HepG2 (cell line): ENCODE data around the gene TEX9. TPM values are rescaled to one million over a fixed set of nuclear protein-coding genes. Genes with fewer than 3 reads are reported as not detected.
"Not testable (repeated sequence)": the region's sequence is repeated elsewhere in the genome, so short reads cannot be mapped to it uniquely, and the experiment has no call there.

ENCODE experiments used
- ATAC-seq: fragments of 200-7000 bp; cut with Tn5 transposase; 3 replicates; pipeline ENCODE4 v1.9.1; 2020; ENCODE audit warnings: mild to moderate bottlenecking, moderate library complexity
- BruUV-seq: library from RNA; stranded (reverse); fragments of 400-500 nt; replicated peaks from 2 replicates; lab custom pipeline; 2021; lab: Mats Ljungman, UMichigan
- CTCF ChIA-PET: fragments of 300-600 bp; formaldehyde crosslinking; extraction: SDS; loops from one replicate; lab custom pipeline; 2021; ENCODE audit warnings: low total read pairs, inconsistent platforms, low intra/inter-chr PET ratio; lab: Yijun Ruan, JAX
- POLR2A ChIA-PET: fragments of 350-600 bp; sonication (Branson Sonifier 250); formaldehyde crosslinking; loops from one replicate; lab custom pipeline; 2020; ENCODE audit warnings: antibody characterized with exemption, inconsistent platforms; lab: Yijun Ruan, JAX
- DNase-seq: peaks from one replicate; pipeline ENCODE4 v3.0.0-alpha.2; 2015; ENCODE audit warnings: low spot score
- FAIRE-seq: peaks from 3 replicates; lab custom pipeline; 2011; peaks lifted over from hg19 to GRCh38; lab: Jason Lieb, UNC
- H2AFZ ChIP-seq: one replicate; pipeline ENCODE4 v1.6.1; 2011; ENCODE audit warnings: low read length, inconsistent platforms
- H3K27ac ChIP-seq: fragments of 300-600 bp; 3 replicates; pipeline ENCODE4 v1.8.0; 2011; ENCODE audit warnings: mixed run types, mild to moderate bottlenecking, mixed read lengths, low read length, inconsistent platforms; ENCODE audit not compliant: insufficient read depth; ENCODE audit errors: extremely low read length
- H3K27me3 ChIP-seq, 2 experiments: fragments of 200-600 bp in 1 of 2; 2 replicates in 1 of 2; 3 replicates in 1 of 2; pipeline versions ENCODE4 v1.6.0 to v1.8.0; 2011; ENCODE audit warnings: low read length in 2 of 2, mild to moderate bottlenecking in 2 of 2, moderate library complexity in 2 of 2, inconsistent platforms in 1 of 2; ENCODE audit not compliant: insufficient read depth in 2 of 2, control insufficient read depth in 1 of 2
- H3K36me3 ChIP-seq, 2 experiments: fragments of 200-600 bp in 1 of 2; replicated peaks in 1 of 2; 2 replicates in 1 of 2; 3 replicates in 1 of 2; pipeline versions ENCODE4 v1.5.1 to v1.8.0; 2011; ENCODE audit warnings: low read length in 2 of 2, inconsistent platforms in 1 of 2; ENCODE audit not compliant: insufficient read depth in 2 of 2, control insufficient read depth in 1 of 2
- H3K4me1 ChIP-seq: 2 replicates; pipeline ENCODE4 v1.5.1; 2012; ENCODE audit warnings: low read length, inconsistent platforms; ENCODE audit not compliant: insufficient read depth
- H3K4me2 ChIP-seq: 2 replicates; pipeline ENCODE4 v1.6.0; 2011; ENCODE audit warnings: low read depth, low read length, inconsistent platforms
- H3K4me3 ChIP-seq, 3 experiments: fragments of 200-600 bp in 1 of 3; sonication (generic), shearing (Covaris generic) in 1 of 3; replicated peaks in 1 of 3; 2 replicates each; pipeline ENCODE4 v1.5.1; 2011 to 2016; ENCODE audit warnings: low read length in 3 of 3, inconsistent platforms in 2 of 3, low read depth in 2 of 3, mild to moderate bottlenecking in 2 of 3, control low read depth in 1 of 3, mixed read lengths in 1 of 3; ENCODE audit not compliant: insufficient read depth in 1 of 3
- H3K79me2 ChIP-seq: one replicate; pipeline ENCODE4 v1.6.1; 2011; ENCODE audit warnings: low read length, inconsistent platforms; ENCODE audit not compliant: insufficient read depth
- H3K9ac ChIP-seq: 2 replicates; pipeline ENCODE4 v1.6.0; 2011; ENCODE audit warnings: mild to moderate bottlenecking, low read depth, low read length, inconsistent platforms; ENCODE audit not compliant: insufficient read depth
- H3K9me3 ChIP-seq: 2 replicates; pipeline ENCODE4 v1.5.1; 2012; ENCODE audit warnings: mild to moderate bottlenecking, low read length
- H4K20me1 ChIP-seq: 2 replicates; pipeline ENCODE4 v1.6.0; 2011; ENCODE audit warnings: inconsistent platforms, mild to moderate bottlenecking, low read length, moderate library complexity; ENCODE audit not compliant: insufficient read depth
- RARG ChIP-seq: sonication (generic); formaldehyde crosslinking; IDR thresholded peaks from 2 replicates; pipeline ENCODE4 v1.4.0; 2020; ENCODE audit warnings: low read depth, mild to moderate bottlenecking, missing genetic modification reagents
- RBM39 ChIP-seq: fragments of 200-400 bp; formaldehyde crosslinking; IDR thresholded peaks from one replicate; pipeline ENCODE4 v1.6.1; 2018; ENCODE audit warnings: antibody characterized with exemption, mild to moderate bottlenecking, low read depth, low read length; ENCODE audit not compliant: poor library complexity, severe bottlenecking
- ZNF557 ChIP-seq: sonication (generic); formaldehyde crosslinking; IDR thresholded peaks from 2 replicates; pipeline ENCODE4 v1.4.0; 2020; ENCODE audit warnings: missing genetic modification reagents
- WGBS: methylation state at CpG from one replicate; pipeline ENCODE4 v1.1.6; 2017; ENCODE audit warnings: low lambda C conversion rate; 5-methylcytosine and 5-hydroxymethylcytosine counted together
- in situ Hi-C: cut with HindIII; loops from 2 replicates; pipeline ENCODE4 v1.10.0; 2017; ENCODE audit warnings: low pct_unique_long_range_greater_than_20kb; ENCODE audit not compliant: extremely low pct_ligation_motif_present
- intact Hi-C: fragments of 100-400 bp; cut with micrococcal nuclease; formaldehyde crosslinking; loops from one replicate; pipeline ENCODE4 v1.10.0; 2022; ENCODE audit not compliant: unreplicated experiment
- polyA plus RNA-seq, 8 experiments: library from polyadenylated mRNA; depleted of rRNA in 3 of 8; stranded (reverse) in 7 of 8; unstranded in 1 of 8; fragments of >200 nt; fragmentation: Illumina TruSeq in 4 of 8; extraction: Trizol in 4 of 8; gene quantifications; 2 replicates each; pipeline versions ENCODE4 v1.2.1 to v1.2.3, GENCODE V29; 2011 to 2016; ENCODE audit warnings: low read depth in 4 of 8, missing spikeins in 1 of 8, mixed read lengths in 1 of 8; ENCODE audit not compliant: insufficient read depth in 1 of 8
- total RNA-seq, 5 experiments: library from RNA; depleted of rRNA; stranded (reverse); fragments of >200 nt; fragmentation: Illumina TruSeq; extraction: Trizol; gene quantifications; 2 replicates each; pipeline ENCODE4 v1.2.3, GENCODE V29; 2016; ENCODE audit warnings: low read depth in 1 of 5
- TF ChIP-seq, protein P1 (sequence below): sonication (generic); formaldehyde crosslinking; IDR thresholded peaks from 2 replicates; pipeline ENCODE4 v1.8.0; 2022; ENCODE audit warnings: mild to moderate bottlenecking, missing genetic modification reagents
- TF ChIP-seq, protein P2 (sequence below): IDR thresholded peaks from 2 replicates; pipeline ENCODE4 v1.6.1; 2016; ENCODE audit warnings: control low read depth

The TEX9 gene
- total and polyA plus RNA-seq, 2 of the 13 experiments (the other 11 are each of a cell fraction or from before 2014, with no cell fraction given) = 0.82 to 6.9 TPM

DNA sequence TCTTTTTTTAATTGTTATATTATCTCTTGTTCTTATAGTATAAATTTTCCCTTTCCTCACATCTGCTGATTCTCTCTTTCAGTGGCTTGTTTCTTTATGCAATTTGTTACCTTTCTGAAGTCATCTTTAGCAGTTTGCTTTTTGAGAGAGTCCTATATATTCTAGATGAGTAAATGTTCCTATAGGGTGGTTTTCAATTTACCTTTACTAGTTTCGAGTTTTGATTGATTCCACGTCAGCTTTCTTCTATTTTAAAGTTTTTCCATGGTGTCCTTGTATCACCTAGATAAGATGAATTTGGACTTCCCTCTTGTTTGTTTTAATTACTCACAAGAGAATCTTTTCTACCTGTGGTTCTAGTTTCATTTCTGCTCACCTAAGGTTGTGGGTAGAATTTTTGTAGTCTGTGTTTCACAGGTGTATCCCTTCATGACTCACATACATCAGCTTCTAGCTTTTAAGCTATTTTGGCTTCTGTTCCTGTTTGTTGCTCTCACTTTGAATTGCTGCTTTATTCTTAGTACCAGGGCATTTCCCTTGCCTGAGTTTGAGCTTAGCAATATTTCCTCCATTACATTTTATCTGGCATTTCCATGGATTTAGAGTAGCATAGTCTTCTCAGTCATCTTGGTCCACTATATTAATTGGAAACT lies 6.4 kb downstream of the TEX9 start (continued):
- TF ChIP-seq, protein P1, sequence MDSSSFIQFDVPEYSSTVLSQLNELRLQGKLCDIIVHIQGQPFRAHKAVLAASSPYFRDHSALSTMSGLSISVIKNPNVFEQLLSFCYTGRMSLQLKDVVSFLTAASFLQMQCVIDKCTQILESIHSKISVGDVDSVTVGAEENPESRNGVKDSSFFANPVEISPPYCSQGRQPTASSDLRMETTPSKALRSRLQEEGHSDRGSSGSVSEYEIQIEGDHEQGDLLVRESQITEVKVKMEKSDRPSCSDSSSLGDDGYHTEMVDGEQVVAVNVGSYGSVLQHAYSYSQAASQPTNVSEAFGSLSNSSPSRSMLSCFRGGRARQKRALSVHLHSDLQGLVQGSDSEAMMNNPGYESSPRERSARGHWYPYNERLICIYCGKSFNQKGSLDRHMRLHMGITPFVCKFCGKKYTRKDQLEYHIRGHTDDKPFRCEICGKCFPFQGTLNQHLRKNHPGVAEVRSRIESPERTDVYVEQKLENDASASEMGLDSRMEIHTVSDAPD (CRISPR knock-in tag) = no peak
- TF ChIP-seq RBM39 (no peak), RARG (CRISPR knock-in tag) (no peak), ZNF557 (CRISPR knock-in tag) (no peak)
- TF ChIP-seq, protein P2, sequence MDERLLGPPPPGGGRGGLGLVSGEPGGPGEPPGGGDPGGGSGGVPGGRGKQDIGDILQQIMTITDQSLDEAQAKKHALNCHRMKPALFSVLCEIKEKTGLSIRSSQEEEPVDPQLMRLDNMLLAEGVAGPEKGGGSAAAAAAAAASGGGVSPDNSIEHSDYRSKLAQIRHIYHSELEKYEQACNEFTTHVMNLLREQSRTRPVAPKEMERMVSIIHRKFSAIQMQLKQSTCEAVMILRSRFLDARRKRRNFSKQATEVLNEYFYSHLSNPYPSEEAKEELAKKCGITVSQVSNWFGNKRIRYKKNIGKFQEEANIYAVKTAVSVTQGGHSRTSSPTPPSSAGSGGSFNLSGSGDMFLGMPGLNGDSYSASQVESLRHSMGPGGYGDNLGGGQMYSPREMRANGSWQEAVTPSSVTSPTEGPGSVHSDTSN (CRISPR knock-in tag) = no peak

DNA sequence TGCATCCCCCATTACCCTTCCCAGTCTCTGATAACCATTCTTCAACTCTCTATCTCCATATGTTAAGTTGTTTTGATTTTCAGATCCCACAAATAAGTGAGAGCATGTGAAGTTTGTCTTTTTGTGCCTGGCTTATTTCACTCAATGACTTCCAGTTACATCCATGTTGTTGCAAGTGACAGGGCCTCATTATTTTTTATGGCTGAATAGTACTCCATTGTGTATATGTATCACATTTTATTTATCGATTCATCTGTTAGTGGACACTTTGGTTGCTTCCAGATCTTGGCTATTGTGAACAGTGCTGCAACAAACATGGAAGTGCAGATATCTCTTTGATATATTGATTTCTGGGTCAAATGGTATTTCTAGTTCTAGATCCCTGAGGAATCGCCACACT lies 9.5 kb downstream of the TEX9 start:
- POLR2A ChIA-PET, H4K20me1 ChIP-seq, H3K4me2 ChIP-seq, H3K9ac ChIP-seq, H3K4me3 ChIP-seq, H3K36me3 ChIP-seq, CTCF ChIA-PET, BruUV-seq, DNase-seq, H3K9me3 ChIP-seq, FAIRE-seq, H2AFZ ChIP-seq, in situ Hi-C loops, intact Hi-C loops, H3K79me2 ChIP-seq, H3K27ac ChIP-seq, H3K4me1 ChIP-seq, H3K27me3 ChIP-seq, ATAC-seq: not testable (repeated sequence)
- 94% methylated on average over 2 of the region's 2 CpGs for WGBS

DNA sequence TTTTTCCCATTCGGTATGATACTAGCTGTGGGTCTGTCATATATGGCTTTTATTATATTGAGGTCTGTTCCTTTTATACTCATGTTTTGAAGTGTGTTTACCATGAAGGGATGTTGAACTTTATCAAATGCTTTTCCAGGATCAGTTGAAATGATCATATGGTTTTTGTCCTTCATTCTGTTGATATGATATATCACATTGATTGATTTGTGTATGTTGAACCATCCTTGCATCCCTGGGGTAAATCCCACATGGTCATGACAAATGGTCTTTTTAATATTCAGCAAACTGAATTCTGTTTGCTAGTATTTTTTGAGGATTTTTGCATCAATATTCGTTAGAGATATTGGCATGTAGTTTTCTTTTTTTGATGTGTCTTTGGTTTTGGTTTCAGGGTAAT lies 12.6 kb downstream of the TEX9 start:
- FAIRE-seq, CTCF ChIA-PET, ATAC-seq, H4K20me1 ChIP-seq, H3K4me3 ChIP-seq, H3K4me1 ChIP-seq, DNase-seq, in situ Hi-C loops, H3K9ac ChIP-seq, H3K27ac ChIP-seq, H3K79me2 ChIP-seq, BruUV-seq, H3K4me2 ChIP-seq, H2AFZ ChIP-seq, H3K27me3 ChIP-seq, intact Hi-C loops, H3K9me3 ChIP-seq, H3K36me3 ChIP-seq, POLR2A ChIA-PET: not testable (repeated sequence)
- 72% methylated on average over 2 of the region's 2 CpGs for WGBS
